HG03460 (cell line): ENCODE results near the gene KRT80.

Experiments used
- ATAC-seq: cut with Tn5 transposase; IDR thresholded peaks from one replicate; pipeline ENCODE4 v1.9.1; 2021; ENCODE audit not compliant: unreplicated experiment

Gene KRT80

DNA sequence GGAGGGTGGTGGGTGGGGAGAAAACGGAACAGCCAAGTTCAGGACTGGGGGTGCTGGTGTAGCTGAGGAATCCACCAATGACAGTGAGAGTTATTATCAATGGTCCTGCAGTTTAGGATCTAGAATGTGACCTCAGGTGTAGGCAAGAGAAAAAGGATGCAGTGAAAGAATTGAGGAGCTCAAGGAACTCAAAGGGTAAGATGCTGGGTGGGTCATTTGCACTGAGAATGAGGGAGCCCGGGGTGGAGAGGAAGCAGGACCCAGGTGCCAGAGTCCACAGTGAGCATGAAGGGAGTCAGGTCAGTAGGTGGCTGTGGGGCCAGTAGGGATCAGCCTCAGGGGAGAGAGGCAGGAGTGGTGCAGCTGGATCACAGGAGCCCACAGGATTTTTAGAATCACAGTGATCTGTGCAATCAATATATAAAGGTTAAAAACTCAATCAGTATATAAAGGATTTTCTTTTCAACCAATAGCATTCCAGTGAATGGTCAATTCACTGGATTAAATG lies 38.1 kb upstream of the KRT80 start:
- ATAC-seq: no peak

DNA sequence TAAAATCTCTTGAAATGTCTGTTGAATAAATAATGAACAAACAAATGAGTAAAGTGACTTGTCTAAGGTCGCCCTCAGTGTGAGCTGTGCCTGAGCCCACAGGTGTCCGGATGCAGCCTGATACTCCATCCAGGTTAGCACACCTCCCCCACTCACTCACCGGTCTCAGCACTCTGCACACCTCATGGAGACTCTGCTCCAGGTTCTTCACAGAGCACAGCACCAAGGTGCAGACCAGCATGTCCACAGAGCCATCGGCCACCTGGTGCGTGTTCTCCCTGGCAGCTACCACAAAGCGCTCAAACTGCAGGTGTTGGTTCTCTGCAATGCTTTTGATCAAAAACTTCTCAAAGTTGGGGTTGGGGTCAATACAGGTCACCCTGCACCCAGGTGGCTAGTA lies 37.1 kb upstream of the KRT80 start:
- no peak for ATAC-seq

DNA sequence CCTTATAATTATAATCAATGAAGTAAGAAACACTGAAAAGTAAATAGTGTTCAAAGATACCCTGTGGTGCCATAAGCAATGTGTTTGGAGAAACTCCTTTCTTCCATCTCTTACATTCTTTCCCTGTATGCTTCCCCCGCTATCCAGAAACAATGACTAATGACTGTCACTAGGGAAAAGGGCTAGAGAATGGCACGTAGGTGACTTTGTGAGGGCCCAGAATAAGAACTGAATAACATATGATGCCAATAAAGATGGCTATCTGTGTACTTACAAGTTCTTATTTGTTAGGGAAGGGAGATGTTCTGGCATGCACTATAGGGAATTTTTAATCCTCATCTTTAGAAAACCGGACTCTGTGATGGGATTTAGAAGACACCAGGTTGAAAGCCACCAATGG lies 36.6 kb upstream of the KRT80 start:
- ATAC-seq: no peak

DNA sequence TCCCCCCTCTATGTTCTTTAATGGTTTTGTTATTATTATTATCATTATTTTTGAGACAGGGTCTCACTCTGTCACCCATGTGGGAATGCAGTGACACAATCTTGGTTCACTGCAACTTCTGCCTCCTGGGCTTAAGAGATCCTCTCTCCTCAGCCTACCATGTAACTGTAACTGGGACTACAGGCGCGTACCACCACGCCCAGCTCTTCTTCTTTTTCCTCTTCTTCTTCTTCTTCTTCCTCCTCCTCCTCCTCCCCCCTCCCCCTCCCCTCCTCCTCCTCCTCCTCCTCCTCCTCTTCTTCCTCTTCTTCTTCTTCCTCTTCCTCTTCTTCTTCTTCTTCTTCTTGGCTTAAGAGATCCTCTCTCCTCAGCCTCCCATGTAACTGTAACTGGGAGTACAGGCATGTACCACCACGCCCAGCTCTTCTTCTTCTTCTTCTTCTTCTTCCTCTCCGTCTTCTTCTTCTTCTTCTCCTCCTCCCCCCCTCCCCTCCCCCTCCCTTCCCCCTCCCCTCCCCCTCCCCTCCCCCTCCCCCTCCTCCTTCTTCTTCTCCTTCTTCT lies 35.9 kb upstream of the KRT80 start:
- no peak for ATAC-seq

DNA sequence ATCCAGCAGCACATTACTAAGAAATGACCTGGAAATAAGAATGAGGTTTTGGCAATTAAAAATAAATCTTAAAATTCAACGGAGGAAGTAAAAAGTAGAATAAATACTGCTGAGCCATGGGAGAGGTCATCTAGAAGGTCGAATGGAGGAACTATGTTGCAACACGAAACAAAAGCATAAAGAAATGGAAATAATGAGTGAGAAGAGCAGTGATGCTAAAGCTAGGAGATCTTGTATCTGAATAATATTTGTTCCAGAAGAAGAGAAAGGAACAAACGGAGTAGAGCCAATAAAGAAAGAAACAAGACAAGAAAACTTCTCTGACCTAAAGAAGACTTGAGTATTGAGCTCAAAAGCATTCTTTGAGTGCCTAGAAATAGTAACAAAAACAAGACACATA lies 34.6 kb upstream of the KRT80 start:
- ATAC-seq: no peak

DNA sequence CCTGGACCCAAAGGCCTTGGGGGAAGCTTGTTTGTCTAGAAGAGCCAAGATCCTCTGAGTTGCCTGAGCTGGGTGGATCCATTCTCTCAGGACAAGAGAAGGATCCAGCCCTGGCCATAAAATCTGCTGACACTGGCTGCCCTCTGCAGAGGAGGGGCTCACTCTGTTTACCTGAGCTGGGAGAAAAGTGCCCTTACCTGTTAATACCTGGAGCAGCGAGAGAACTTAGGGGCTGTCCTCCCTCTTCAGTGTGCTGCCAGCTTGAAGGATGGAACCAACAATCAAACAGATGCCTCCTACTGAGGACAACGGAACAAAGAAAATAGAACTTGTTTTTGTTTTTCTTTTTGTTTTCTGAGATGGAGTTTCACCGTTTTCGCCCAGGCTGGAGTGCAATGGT lies 33.9 kb upstream of the KRT80 start:
- ATAC-seq: no peak

DNA sequence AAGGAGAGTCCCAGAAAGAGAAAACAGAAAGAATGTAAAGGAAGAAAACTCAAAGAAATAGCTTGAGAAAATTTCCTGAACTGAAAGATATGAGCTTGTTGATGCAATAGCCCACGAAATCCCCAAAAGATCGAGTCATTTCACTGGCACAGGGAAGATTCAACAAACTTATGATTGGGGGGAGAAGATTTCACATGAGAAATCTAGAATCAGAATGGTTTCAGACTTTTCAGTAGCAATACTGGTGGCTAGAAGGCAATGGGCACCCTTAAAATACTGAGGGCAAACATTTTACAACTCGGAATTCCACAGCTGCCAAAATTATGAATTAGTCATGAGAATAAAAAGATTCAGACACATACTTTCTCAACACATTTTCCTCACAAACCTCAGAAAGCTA lies 32.3 kb upstream of the KRT80 start:
- no peak for ATAC-seq

DNA sequence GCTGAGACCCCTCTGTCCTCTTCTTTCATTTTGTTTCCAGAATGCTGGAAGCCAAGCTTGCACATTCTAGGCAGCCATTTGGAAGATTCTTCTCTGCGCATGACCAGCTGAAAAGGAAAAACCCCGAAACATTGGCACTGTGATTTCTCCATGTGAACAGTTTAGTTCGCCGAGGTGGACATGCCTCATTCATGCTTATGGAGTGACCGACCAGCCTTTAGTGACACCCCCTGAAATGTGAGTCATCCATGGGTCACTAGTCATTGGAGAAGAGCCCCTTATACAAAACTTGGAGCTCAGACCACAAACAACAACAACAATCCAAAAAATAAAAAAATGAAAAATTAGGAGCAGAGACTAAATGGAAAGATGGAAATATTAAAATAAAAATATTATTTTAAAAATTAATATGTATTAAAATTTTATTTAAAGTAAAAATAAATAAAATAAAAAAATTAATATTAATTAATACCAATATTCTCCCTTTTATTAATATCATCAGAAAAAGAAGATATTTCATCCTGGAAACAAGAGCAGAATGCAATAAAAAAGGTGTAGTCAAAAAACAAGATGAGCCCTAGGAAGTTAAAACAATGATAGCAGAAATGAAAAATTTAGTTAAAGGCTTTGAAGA lies 31.7 kb upstream of the KRT80 start:
- ATAC-seq: no peak

DNA sequence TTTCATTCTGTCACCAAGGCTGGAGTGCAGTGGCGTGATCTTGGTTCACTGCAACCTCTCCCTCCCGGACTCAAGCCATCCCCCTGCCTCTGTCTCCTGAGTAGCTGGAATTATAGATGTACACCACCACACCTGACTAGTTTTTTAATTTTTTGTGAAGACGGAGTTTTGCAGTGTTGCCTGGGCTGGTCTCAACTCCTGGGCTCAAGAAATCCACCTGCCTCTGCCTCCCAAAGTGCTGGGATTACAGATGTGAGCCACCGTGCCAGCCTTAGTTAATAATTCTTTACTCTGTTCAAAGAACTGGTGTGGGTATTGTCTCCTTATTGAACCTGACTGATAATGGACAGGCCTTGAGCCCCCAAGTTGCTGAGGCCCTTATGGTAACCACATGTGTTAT lies 30.9 kb upstream of the KRT80 start:
- ATAC-seq: no peak

DNA sequence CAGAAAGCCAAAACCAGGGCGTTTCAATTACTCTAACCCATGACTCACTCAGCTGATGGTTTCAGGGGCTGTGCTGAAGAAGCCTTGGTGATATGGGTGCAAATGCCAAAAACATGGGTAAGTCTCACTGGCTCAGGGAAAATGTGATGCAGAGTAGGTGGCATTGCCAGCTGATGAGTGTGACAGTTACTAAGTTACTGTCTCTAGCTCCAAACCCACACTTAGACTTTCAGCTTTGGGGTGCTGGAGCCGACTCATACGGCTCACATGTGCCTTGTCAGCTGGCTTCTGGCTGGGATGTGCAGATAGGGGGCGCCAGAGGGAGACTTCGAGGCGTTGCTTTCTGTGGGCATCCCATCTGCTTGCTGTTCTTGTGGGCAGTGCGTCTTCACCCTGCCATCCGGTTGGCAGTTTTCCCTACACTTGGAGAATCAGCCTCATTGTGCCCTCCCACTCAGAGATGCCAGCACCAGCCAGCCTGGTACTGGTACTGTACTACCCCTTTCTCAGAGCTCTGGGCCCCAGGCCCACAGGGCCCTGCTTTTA lies 30.2 kb upstream of the KRT80 start:
- peak; percentile 51 for ATAC-seq

DNA sequence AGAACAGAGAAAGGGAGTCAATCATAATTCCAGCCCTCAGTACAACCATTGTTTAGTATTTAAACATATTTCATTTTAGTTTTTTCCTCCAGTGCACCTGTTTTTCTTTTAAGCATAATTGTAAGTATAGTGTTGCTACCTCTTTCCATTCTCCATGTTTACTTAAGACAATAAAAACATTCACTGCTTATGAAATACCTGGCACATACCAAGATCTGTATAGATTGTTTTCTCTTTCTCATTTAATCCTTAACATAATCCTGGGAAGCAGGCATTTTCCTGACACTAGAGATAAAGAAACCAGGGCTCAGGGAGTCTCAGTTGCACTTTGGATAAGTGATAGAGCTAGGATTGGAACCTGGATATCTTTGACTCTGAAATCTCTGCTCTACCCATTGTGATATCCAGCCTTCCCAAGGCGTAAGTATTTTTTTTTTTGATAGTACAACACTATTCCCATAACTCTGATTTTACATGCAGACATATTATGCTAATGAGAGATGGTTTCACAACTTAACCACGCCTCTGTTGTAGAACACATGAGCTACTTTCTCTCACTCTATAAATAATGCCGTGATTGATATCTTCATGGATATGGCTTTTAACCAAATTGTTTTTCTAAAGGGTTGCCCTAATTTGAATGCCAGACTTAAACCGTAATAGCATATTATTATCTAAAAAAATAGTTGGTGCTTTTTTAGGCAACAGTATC lies 29.4 kb upstream of the KRT80 start:
- ATAC-seq: no peak

DNA sequence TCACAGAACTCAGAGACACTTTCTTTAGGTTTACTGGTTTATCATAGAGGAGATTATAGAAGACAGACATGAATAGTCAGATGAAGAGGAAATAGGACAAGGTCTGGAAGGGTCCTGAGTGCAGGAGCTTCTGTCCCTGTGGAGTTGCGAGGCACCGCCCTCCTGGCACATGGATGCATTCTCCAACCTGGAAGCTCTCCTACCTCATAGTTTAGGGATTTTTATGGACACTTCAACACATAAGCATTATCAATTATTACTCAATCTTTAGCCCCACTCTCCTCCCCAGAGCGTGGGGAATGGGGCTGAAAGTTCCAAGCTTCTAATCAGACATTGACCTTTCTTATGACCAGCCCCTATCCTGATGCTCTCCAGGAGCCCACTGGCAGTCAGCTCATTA lies 28.7 kb upstream of the KRT80 start:
- ATAC-seq: no peak

DNA sequence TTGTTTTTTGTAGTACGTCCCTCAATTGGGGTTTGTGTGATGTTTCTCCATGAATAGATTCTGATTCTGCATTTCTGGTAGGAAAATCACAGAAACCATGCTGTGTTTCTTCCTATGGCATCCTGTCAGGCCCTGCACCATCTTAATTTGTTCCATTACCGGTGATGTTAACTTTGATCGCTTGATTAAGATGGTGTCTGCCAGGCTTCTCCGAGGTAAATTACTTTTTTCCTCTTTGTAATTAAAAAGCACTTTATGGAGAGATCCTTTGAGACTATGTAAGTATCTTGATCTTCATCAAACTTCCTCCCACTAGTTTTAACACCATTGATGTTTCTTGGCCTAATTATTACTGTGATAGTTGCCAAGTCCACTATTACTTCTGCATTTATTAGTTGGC lies 26.2 kb upstream of the KRT80 start:
- no peak for ATAC-seq

DNA sequence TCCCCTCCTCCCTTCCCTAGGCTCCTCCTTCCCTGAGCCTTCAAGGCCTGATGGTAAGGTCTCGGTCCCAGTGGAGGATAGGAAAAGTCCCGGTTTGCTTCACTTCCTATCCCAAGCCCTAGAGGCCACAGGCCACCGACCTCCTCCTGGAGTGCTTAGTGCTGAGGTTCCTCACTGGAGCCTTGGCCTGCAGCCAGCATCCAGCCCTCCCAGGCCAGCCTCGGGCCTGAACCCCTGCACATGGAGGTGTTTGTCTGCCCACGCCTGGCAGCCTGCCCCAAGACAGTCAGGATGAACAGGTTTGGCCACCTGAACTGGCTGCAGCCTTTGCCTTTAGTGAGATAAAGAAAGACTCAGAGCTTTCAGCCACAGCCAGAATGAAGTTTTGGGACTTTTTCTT lies 25.4 kb upstream of the KRT80 start:
- ATAC-seq: no peak

DNA sequence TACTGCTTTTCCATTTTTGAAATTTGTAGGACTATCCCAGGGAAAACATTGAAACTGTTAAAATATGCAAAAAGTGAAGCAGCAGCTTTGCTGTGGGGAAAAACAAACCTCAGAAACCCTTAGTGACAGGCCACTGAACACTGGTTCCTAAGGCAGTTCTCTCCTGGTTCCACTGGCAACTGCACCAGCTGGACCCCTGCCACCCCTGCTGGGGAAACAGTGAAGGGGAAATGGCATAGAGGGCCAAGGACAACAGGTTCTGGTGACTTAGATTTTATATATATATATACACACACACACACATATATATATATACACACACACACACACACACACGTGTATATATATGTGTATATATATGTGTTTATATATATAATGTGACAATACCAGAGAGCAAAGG lies 25.0 kb upstream of the KRT80 start:
- no peak for ATAC-seq

DNA sequence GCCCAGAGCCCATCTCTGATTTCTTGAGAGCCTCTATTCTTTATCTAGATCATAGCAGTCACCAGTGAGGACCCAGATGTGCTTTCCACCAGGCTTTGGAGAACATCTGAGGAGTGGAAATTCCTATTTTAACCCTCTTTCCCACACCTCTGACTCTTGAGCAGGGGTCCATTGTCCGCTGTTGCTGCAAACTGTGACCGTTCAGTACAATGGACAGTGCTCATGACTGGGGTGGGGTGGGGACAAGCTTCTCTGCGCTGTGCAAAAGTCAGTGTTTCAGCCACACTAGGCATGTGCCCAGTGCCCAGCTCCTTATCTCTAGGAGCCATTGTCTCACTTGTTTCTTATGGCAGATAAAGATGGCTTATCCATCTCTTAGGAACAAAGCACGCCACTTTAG lies 24.3 kb upstream of the KRT80 start:
- ATAC-seq: no peak

DNA sequence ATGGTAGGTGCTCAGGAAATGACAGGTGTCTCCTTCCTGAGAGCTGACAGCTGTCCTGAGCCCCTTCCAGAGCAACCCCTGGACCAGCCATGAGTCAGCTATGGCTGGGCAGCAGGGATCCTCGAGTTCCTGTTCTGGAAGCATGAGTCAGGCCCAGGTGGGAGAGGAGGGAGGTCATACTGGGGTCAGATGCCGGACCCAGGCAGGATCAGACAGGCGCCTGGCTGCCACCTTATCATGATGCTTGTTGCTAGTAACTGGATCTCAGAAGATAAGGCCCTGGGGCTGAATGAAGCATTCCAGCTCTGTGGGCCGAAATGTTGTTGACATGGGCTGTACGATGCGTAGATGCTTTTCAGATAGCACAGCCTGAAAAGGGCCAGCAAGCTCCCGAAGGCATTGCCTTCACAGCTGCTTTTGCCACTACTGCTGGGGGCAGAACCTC lies 23.8 kb upstream of the KRT80 start:
- ATAC-seq: no peak

DNA sequence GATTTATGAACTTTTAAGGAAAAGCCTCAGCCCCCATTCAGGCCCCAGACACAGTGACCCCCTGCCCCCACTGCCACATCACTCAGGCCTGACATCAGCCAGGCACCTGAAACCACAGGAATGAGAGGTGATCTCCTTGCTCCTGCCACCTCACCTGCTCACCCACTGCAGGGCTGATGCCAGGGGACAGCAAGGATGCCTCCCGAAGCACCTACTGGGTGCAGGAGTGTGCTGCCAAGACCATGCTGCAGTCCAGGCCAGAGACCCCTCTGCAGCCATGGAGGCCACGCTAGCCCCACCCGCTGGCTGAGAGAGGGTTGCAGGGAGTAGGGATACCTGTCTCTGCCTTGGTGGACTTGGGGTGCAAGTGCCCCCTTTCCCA lies 22.6 kb upstream of the KRT80 start:
- ATAC-seq: no peak

DNA sequence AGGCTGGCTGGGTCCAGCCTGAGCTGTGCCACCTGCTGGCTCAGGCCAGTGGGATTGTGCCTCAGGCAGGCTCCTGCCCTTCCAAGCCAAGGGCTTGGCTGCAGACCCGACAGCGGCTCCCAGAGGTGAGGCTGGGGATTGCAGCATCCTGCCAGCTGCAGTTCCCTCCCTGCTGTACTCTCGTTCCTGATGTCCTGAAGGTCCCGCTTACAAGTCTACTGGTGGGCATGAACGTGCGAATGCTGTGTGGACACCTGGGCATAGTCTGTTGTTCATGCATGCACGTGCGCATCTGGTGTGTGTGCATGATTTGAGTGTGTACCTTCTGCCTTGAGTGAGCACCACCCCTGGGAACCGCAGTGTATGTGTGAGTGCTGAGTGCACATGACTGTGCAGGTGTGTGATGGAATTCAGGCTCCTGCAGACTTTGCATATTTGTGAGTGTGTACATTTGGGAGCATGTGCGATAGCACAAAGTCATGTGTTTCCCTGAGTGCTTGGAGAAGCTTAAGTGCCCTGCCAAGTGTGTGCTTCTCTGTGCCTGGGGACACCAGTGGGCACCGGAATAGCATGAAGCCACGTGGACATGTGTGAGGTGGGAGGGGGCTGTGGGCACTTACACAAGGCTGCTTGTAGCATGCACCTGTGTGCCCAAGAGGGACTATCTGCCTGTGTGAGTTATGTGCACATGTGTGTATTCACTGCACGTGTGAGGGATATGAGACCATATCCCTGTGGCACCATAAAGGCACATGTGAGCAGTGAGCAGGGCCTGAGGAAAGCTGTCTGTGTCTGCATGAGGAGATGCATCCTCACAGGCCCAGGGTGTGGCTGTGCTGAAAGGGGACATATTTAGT lies 22.0 kb upstream of the KRT80 start:
- peak; percentile 50 for ATAC-seq

DNA sequence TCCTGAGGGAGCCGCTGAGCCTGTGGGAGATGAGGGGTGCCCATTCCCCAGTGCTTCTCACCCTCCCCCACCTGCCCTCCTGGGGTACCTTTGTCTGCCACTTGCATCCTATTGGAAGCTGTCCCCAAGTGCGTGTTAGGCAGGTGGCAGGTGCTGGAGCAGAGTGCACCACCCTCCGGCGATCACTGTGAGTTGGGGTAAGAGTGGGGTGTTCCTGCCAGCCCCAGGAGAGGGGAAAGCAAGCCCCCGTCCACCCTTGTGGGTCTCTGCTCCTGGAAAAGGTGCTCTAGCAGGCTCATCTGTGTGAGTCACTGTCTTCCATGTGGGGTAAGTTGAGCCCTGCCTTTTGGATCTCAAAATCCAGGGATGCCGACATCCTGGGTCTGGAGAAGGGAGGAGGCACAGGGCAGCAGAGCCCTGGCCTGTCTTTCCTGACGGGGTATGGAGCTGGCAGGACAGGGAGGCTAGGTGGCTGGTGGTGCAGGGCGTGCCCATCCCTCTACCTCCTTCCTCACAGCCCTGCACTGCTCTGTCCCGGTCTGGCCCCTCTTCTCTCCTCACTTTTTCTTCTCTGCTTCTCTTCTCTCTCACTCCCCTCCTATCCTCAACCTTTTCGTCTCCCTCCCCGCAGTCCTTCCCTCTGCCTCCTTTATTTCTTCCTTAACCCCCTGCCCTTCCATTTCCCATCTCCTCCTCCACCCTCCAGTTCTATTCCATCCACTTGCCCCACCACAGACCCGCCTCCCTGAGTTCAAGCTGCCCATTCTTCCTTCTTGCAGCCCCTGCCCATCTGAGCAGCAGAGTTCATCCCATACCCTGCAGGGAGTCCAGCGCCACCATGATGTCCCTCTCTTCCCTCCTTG lies 21.1 kb upstream of the KRT80 start:
- no peak for ATAC-seq
